CD8-positive, alpha-beta memory T cell (primary cell): ENCODE results near the gene DLG4. TPM values are rescaled to one million over a fixed set of nuclear protein-coding genes. Genes with fewer than 3 reads are reported as not detected.

Source experiments
- CTCF ChIA-PET: fragments of 350-600 bp; sonication (Branson Sonifier 250); formaldehyde crosslinking; loops from one replicate; lab custom pipeline; 2021; ENCODE audit warnings: antibody characterized with exemption; lab: Charles Lee
- POLR2A ChIA-PET: fragments of 350-600 bp; sonication (Branson Sonifier 250); formaldehyde crosslinking; loops from one replicate; lab custom pipeline; 2021; ENCODE audit warnings: antibody characterized with exemption; lab: Charles Lee
- DNase-seq, 5 donors: peaks; one replicate each; pipeline versions ENCODE4 v3.0.0 to v3.0.0-alpha.2; 2020 to 2022; ENCODE audit warnings: mixed read lengths in 1 of 5
- H3K27ac ChIP-seq: one replicate; pipeline ENCODE4 v1.7.0; 2013; ENCODE audit warnings: low read depth, mild to moderate bottlenecking, low read length, moderate library complexity
- H3K27me3 ChIP-seq: 2 replicates; pipeline ENCODE4 v1.7.0; 2013; ENCODE audit warnings: low read length, mild to moderate bottlenecking; ENCODE audit not compliant: insufficient read depth, poor library complexity, severe bottlenecking
- H3K36me3 ChIP-seq: 2 replicates; pipeline ENCODE4 v1.7.0; 2013; ENCODE audit warnings: mild to moderate bottlenecking, low read length, moderate library complexity; ENCODE audit not compliant: insufficient read depth
- H3K4me1 ChIP-seq: 2 replicates; pipeline ENCODE4 v1.7.0; 2013; ENCODE audit warnings: mild to moderate bottlenecking, low read length, moderate library complexity; ENCODE audit not compliant: insufficient read depth
- H3K4me3 ChIP-seq: 2 replicates; pipeline ENCODE4 v1.7.0; 2013; ENCODE audit warnings: mild to moderate bottlenecking, low read length
- H3K9me3 ChIP-seq: 2 replicates; pipeline ENCODE4 v1.7.0; 2013; ENCODE audit warnings: mild to moderate bottlenecking, low read length
- H3K27ac Mint-ChIP-seq, 8 donors: one replicate each; pipeline ENCODE4 v1.8.0; 2020 to 2021; ENCODE audit warnings: mixed read lengths in 8 of 8, mild to moderate bottlenecking in 6 of 8, inconsistent platforms in 3 of 8, moderate library complexity in 3 of 8
- H3K27me3 Mint-ChIP-seq, 2 donors: one replicate each; pipeline ENCODE4 v1.8.0; 2020 to 2021; ENCODE audit warnings: mixed read lengths in 2 of 2, mild to moderate bottlenecking in 1 of 2, moderate library complexity in 1 of 2
- H3K36me3 Mint-ChIP-seq, 3 donors: one replicate each; pipeline ENCODE4 v1.8.0; 2020 to 2021; ENCODE audit warnings: mixed read lengths in 3 of 3, inconsistent platforms in 1 of 3, mild to moderate bottlenecking in 1 of 3
- H3K4me1 Mint-ChIP-seq, 3 donors: one replicate each; pipeline ENCODE4 v1.8.0; 2020 to 2021; ENCODE audit warnings: mixed read lengths in 3 of 3, inconsistent platforms in 1 of 3, mild to moderate bottlenecking in 1 of 3
- H3K4me3 Mint-ChIP-seq, 7 donors: one replicate each; pipeline ENCODE4 v1.8.0; 2020 to 2021; ENCODE audit warnings: mixed read lengths in 7 of 7, mild to moderate bottlenecking in 6 of 7, moderate library complexity in 4 of 7, inconsistent platforms in 2 of 7
- H3K9me3 Mint-ChIP-seq, 5 donors: one replicate each; pipeline ENCODE4 v1.8.0; 2020 to 2022; ENCODE audit warnings: mixed read lengths in 5 of 5, mild to moderate bottlenecking in 3 of 5, moderate library complexity in 2 of 5, inconsistent platforms in 1 of 5
- polyA plus RNA-seq: library from polyadenylated mRNA; unstranded; fragments of 300-500 nt; fragmentation: Illumina TruSeq; gene quantifications from one replicate; pipeline ENCODE4 v1.2.3, GENCODE V29; 2021
- total RNA-seq, 2 experiments: library from RNA; stranded (reverse); gene quantifications; one replicate each; pipeline ENCODE4 v1.2.3, GENCODE V29; 2021

DLG4 gene
- total and polyA plus RNA-seq, 3 experiments from 2014 or later: 0.45 to 4.4 (median 3.5) TPM

DNA sequence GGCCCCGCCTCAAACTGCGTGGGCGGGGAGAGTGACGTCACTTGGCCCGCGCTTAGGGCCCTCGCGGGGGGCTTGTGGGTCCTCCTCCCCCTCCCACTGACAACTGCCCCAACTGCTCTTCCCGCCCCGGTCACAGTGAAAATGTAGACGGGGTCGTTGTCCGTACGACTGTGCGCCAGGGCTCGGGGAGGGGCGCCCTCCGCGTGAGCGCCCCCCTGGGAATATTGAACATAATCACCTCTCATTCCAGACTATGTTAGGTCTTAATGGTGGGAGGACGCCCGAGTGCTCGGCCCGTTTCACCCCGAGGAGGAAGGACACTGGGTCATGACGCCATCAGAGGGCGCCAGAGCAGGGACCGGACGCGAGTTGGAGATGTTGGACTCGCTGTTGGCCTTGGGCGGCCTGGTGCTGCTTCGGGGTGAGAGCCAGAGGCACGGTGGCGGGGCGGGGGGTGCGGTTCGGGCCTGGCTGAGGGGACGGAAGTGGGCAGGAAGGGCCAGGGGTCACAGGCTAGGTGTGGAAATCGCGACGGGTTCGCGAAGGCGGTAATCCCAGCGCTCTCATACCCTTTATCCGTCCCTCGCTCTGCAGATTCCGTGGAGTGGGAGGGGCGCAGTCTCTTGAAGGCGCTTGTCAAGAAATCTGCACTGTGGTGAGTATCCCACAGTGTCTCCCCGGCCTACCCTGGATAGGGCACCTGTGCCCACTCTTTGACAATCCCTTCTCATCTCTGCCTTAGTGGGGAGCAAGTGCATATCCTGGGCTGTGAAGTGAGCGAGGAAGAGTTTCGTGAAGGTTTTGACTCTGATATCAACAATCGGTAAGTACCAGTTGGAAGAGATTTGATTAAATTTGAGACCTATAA lies 32.8 kb upstream of the DLG4 start, which contains the start of gene ELP5:
Gene ELP5 (plus strand): TSS at position 40 of the 868 bp plus-strand sequence. CDS start 336 bp downstream, at position 376.
- Mint-ChIP-seq H3K9me3 (no peaks in the 10 kb centered on the region), H3K27me3 (peaks cover 0 to 2% of the 10 kb centered on the region in 2 donors), H3K4me3 (peak within 1 kb of the TSS; percentile 94 to 98 (median 96)), H3K36me3 (peaks cover 3 to 52% (median 7%) of the 10 kb centered on the region in 3 donors), H3K4me1 (peaks cover 38 to 55% (median 41%) of the 10 kb centered on the region in 3 donors), H3K27ac (peak within 1 kb of the TSS; percentile 97 to 100 (median 99))
- POLR2A ChIA-PET: interaction anchor here (1.3 to 2.5 kb wide), 2 partner anchors 10 to 13 kb away, joined by 13 to 16 read pairs; partner anchors contain the start of genes GABARAP and PHF23
- Histone ChIP-seq H3K4me1 (peaks cover 33% of the 10 kb centered on the region), H3K9me3 (no peaks in the 10 kb centered on the region), H3K36me3 (peaks cover 10% of the 10 kb centered on the region), H3K4me3 (peak within 1 kb of the TSS; percentile 85), H3K27me3 (no peaks in the 10 kb centered on the region), H3K27ac (peak within 1 kb of the TSS; percentile 97)
- CTCF ChIA-PET: interaction anchor here (1.1 kb wide), 1 partner anchor 14 kb away, joined by 4 read pairs; no protein-coding TSS in a partner anchor
- DNase-seq: peak; percentile 82 to 99 (median 87)

DNA sequence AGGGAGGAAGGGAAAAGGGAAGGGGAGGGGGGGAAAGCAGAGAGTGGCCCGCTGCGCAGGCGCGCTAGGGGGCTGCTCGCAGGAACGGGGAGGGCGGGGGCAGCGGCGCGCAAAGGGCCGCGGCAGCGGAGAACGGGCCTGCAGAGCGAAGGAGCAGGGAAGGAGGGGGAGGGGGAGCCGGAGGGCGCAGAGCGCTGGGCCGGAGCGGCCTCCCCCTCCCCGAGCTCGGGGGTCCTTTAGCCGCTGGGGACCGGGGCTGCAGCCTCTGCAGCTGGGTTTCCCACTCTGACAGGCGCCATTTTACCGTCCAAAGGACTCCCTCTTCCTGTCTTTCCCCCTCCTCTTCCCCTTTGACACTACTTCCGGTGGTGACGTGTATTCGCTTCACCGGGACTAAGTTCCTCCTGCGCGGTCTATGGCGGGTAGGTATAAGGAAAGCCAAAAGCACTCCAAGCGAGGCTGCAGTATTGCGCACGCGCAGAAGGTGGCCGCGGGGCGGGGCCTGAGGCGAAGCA lies 32.1 kb upstream of the DLG4 start, which contains the start of gene CTDNEP1:
Gene CTDNEP1 (minus strand): TSS at position 74 of the 515 bp plus-strand sequence. CDS start 438 bp downstream, outside the sequence.
- H3K9me3 Mint-ChIP-seq: no peaks in the 10 kb centered on the region
- H3K27ac ChIP-seq: peak within 1 kb of the TSS; percentile 97
- peaks cover 16% of the 10 kb centered on the region for H3K36me3 ChIP-seq
- H3K4me1 Mint-ChIP-seq: peaks cover 38 to 55% (median 41%) of the 10 kb centered on the region in 3 donors
- H3K4me1 ChIP-seq: peaks cover 33% of the 10 kb centered on the region
- H3K36me3 Mint-ChIP-seq: peaks cover under 1 to 50% (median 10%) of the 10 kb centered on the region in 3 donors
- peak within 1 kb of the TSS; percentile 97 to 100 (median 99) for H3K27ac Mint-ChIP-seq
- no peaks in the 10 kb centered on the region for H3K27me3 ChIP-seq
- DNase-seq: peak in 4 of 5 donors; percentile 98 to 100 (median 98)
- peak within 1 kb of the TSS; percentile 85 for H3K4me3 ChIP-seq
- CTCF ChIA-PET: interaction anchor here (1.1 to 1.2 kb wide), 2 partner anchors 9 to 13 kb away, joined by 4 to 6 read pairs; partner anchors contain the start of gene GABARAP
- POLR2A ChIA-PET: interaction anchor here (0.7 to 2.5 kb wide), 5 partner anchors 9 to 868 kb away, joined by 3 to 16 read pairs (median 6); partner anchors contain the start of genes DVL2, GABARAP and PHF23
- H3K27me3 Mint-ChIP-seq: peaks cover 0 to 2% of the 10 kb centered on the region in 2 donors
- no peaks in the 10 kb centered on the region for H3K9me3 ChIP-seq
- peak within 1 kb of the TSS; percentile 94 to 98 (median 96) for H3K4me3 Mint-ChIP-seq

DNA sequence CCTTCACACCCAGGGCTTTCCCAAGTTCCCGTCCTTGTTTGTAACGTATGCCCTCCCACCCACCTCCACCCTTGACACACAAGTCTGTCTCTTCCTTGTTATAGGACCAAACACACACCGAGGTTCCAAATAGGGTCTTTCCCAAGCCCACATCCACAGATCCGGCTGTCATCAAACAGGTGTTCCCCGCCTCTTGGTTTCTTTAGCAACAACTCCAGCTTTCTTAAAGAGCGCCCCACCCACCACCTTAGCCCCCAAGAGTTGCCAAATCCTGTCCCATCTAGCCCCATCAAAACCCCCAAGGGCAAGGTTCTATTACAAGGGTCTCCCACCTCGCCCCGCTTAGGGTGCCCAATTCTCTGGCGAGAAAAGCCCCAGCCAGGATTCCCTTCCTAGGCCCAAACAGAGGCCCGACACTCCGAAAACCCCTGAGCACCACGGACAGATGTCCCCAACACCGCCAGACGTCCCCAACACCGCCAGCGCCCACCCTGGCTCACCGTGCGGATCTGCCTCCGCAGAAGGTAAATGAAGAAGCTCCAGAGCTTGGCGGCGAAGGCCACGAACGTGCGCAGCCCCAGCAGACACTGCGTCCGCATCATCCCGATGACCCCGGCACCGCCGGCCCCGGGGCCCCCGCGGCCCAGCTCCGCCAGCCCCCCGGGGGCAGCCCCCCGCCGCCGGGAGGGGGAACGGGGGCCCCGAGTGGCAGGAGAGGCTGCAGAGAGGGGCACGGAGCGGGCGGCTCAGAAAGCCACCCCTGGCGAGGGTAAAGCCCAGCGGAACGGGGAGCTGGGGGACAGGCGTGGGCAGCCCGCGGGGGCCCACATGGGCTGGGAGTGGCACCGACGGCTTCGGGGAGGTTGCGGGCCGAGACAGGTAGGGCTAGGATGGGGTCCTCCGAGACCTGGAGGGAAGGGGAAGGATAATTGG lies 31.3 kb upstream of the DLG4 start:
- POLR2A ChIA-PET: interaction anchor here (0.7 to 2.5 kb wide), 5 partner anchors 8 to 868 kb away, joined by 3 to 16 read pairs (median 6); partner anchors contain the start of genes DVL2, GABARAP and PHF23
- H3K36me3 ChIP-seq: peaks cover 23% of the 10 kb centered on the region
- CTCF ChIA-PET: interaction anchor here (1.1 to 1.2 kb wide), 2 partner anchors 8 to 13 kb away, joined by 4 to 6 read pairs; partner anchors contain the start of gene GABARAP

GRCh38 chr17:7249830-7250229 lies 30.2 kb upstream of the DLG4 start:
- Mint-ChIP-seq H3K27me3 (peaks cover 0 to 2% of the 10 kb centered on the region in 2 donors), H3K4me3 (peak overlapping the region; percentile 70 to 98 (median 93)), H3K4me1 (peaks cover 41 to 55% (median 46%) of the 10 kb centered on the region in 3 donors), H3K36me3 (peaks cover 0 to 50% (median 14%) of the 10 kb centered on the region in 3 donors), H3K9me3 (no peaks in the 10 kb centered on the region), H3K27ac (peak overlapping the region in 6 of 8 donors; percentile 46 to 96 (median 96))
- DNase-seq: no peak
- Histone ChIP-seq H3K27me3 (no peaks in the 10 kb centered on the region), H3K36me3 (peaks cover 24% of the 10 kb centered on the region), H3K9me3 (no peaks in the 10 kb centered on the region), H3K27ac (peak overlapping the region; percentile 97), H3K4me3 (peak overlapping the region; percentile 68), H3K4me1 (peaks cover 33% of the 10 kb centered on the region)
- ChIA-PET POLR2A (interaction anchor here (2.5 kb wide), 1 partner anchor 10 kb away, joined by 16 read pairs; the partner anchor contains the start of gene PHF23), CTCF (interaction anchor here (1.0 to 1.9 kb wide), 2 partner anchors 10 to 47 kb away, joined by 3 to 5 read pairs; no protein-coding TSS in a partner anchor)

More for the DNA sequence above, 31.3 kb upstream of the DLG4 start:
- H3K4me3 ChIP-seq: peak overlapping the region; percentile 68
- H3K9me3 Mint-ChIP-seq: no peaks in the 10 kb centered on the region
- peaks cover 41 to 55% (median 46%) of the 10 kb centered on the region in 3 donors for H3K4me1 Mint-ChIP-seq
- peak overlapping the region; percentile 94 to 98 (median 96) for H3K4me3 Mint-ChIP-seq
- H3K9me3 ChIP-seq: no peaks in the 10 kb centered on the region
- H3K36me3 Mint-ChIP-seq: peaks cover 0 to 51% (median 14%) of the 10 kb centered on the region in 3 donors
- H3K4me1 ChIP-seq: peaks cover 33% of the 10 kb centered on the region
- H3K27me3 Mint-ChIP-seq: peaks cover 0 to 2% of the 10 kb centered on the region in 2 donors
- H3K27me3 ChIP-seq: no peaks in the 10 kb centered on the region
- peak overlapping the region; percentile 86 to 100 (median 96) for H3K27ac Mint-ChIP-seq
- peak in 2 of 5 donors; percentile 10 to 35 for DNase-seq
- peak overlapping the region; percentile 97 for H3K27ac ChIP-seq

DNA sequence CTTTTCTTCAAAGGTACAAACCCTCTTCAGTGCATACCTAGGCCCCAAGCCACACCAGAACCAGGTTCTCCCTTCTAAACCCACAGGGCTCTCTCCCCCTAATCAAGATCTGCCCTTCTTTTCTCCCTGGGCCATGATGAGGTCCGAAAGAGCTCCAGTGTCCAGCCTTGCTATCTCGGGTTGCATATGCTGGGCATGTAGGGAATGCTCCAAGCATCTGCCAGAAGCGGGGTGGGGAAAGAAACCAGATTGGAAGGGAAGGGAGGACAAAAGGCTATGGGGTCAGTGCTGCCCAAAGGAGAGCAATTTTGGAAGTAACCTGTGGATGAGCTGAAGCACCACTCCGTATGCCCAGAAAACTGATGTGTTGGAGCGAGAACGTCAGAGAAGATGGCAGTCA lies 29.6 kb upstream of the DLG4 start:
- no peaks in the 10 kb centered on the region for H3K9me3 ChIP-seq
- no peak for DNase-seq
- peaks cover 41 to 51% (median 46%) of the 10 kb centered on the region in 3 donors for H3K4me1 Mint-ChIP-seq
- peaks cover 33% of the 10 kb centered on the region for H3K4me1 ChIP-seq
- ChIA-PET CTCF (interaction anchor here (1.0 to 1.9 kb wide), 2 partner anchors 9 to 47 kb away, joined by 3 to 5 read pairs; no protein-coding TSS in a partner anchor), POLR2A (no interaction called here)
- peaks cover 0 to 2% of the 10 kb centered on the region in 2 donors for H3K27me3 Mint-ChIP-seq
- H3K27ac ChIP-seq: no peak overlapping the region
- H3K27ac Mint-ChIP-seq: peak overlapping the region in 2 of 8 donors; percentile 76 to 91
- no peak overlapping the region for H3K4me3 ChIP-seq
- no peaks in the 10 kb centered on the region for H3K27me3 ChIP-seq
- peaks cover 0 to 50% (median 18%) of the 10 kb centered on the region in 3 donors for H3K36me3 Mint-ChIP-seq
- peaks cover 26% of the 10 kb centered on the region for H3K36me3 ChIP-seq
- no peaks in the 10 kb centered on the region for H3K9me3 Mint-ChIP-seq
- H3K4me3 Mint-ChIP-seq: peak overlapping the region; percentile 66 to 95 (median 93)

DNA sequence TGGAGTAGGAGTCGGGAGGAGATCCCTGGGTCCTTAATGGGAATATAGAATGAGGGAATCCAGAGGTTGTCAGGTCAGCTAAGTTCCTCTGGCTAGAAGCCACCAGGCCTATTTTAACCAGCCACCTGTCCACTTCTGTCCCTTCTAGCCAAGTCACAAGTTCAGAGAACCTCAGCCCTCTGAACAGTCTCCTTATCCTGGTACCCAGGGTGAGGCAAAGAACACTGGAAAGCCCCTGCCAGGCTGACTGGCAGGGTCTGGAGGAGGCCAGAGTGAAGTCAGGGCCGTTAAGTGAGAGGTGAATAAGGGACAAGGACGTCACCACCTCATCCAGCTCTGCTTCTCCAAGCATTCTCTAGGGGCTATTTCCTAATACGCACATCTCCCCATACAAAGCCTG lies 29.2 kb upstream of the DLG4 start:
- Histone ChIP-seq H3K4me3 (no peak overlapping the region), H3K27me3 (no peaks in the 10 kb centered on the region), H3K4me1 (peaks cover 33% of the 10 kb centered on the region), H3K36me3 (peaks cover 25% of the 10 kb centered on the region), H3K9me3 (no peaks in the 10 kb centered on the region), H3K27ac (no peak overlapping the region)
- CTCF ChIA-PET: interaction anchor here (1.9 kb wide), 1 partner anchor 9 kb away, joined by 5 read pairs; no protein-coding TSS in a partner anchor
- H3K4me1 Mint-ChIP-seq: peaks cover 39 to 47% (median 46%) of the 10 kb centered on the region in 3 donors
- H3K9me3 Mint-ChIP-seq: no peaks in the 10 kb centered on the region
- H3K27me3 Mint-ChIP-seq: peaks cover 0 to 2% of the 10 kb centered on the region in 2 donors
- no peak for DNase-seq
- H3K27ac Mint-ChIP-seq: peak overlapping the region in 3 of 8 donors; percentile 35 to 91 (median 63)
- POLR2A ChIA-PET: no interaction called here
- peaks cover 0 to 50% (median 16%) of the 10 kb centered on the region in 3 donors for H3K36me3 Mint-ChIP-seq
- H3K4me3 Mint-ChIP-seq: peak overlapping the region; percentile 37 to 95 (median 93)
